DND-41 (cell line): ENCODE results near the gene DTNBP1.

Experiments used
- ATAC-seq: fragments of 200-7000 bp; cut with Tn5 transposase; 3 replicates; pipeline ENCODE4 v1.9.1; 2021; ENCODE audit warnings: low read depth; ENCODE audit not compliant: insufficient read depth
- DNase-seq: peaks from one replicate; pipeline ENCODE4 v3.0.0-alpha.2; 2020
- H2AFZ ChIP-seq: 2 replicates; pipeline ENCODE4 v1.6.0; 2012; ENCODE audit warnings: low read depth, low read length
- H3K27ac ChIP-seq: 2 replicates; pipeline ENCODE4 v1.5.1; 2012; ENCODE audit warnings: low read length, inconsistent platforms
- H3K27me3 ChIP-seq: fragments of 200-600 bp; sonication (generic); 2 replicates; pipeline ENCODE4 v1.6.0; 2012; ENCODE audit warnings: low read length, mild to moderate bottlenecking, inconsistent platforms; ENCODE audit not compliant: insufficient read depth, poor library complexity
- H3K36me3 ChIP-seq: 2 replicates; pipeline ENCODE4 v1.5.1; 2012; ENCODE audit warnings: low read length, inconsistent platforms; ENCODE audit not compliant: insufficient read depth
- H3K4me1 ChIP-seq: 2 replicates; pipeline ENCODE4 v1.5.1; 2012; ENCODE audit warnings: mild to moderate bottlenecking, low read length; ENCODE audit not compliant: insufficient read depth
- H3K4me2 ChIP-seq: 2 replicates; pipeline ENCODE4 v1.6.0; 2012; ENCODE audit warnings: mild to moderate bottlenecking, moderate library complexity, low read length, inconsistent platforms; ENCODE audit not compliant: insufficient read depth
- H3K4me3 ChIP-seq, 2 experiments: fragments of 200-600 bp in 1 of 2; shearing (Covaris generic) in 1 of 2; 2 replicates each; pipeline ENCODE4 v1.5.1; 2012 to 2016; ENCODE audit warnings: inconsistent platforms in 2 of 2, low read length in 2 of 2, mild to moderate bottlenecking in 2 of 2, low read depth in 1 of 2, moderate library complexity in 1 of 2
- H3K79me2 ChIP-seq: 2 replicates; pipeline ENCODE4 v1.6.0; 2012; ENCODE audit warnings: low read length, inconsistent platforms; ENCODE audit not compliant: insufficient read depth
- H3K9ac ChIP-seq: 2 replicates; pipeline ENCODE4 v1.6.0; 2012; ENCODE audit warnings: low read depth, mild to moderate bottlenecking, inconsistent platforms, low read length, moderate library complexity
- H3K9me3 ChIP-seq: 2 replicates; pipeline ENCODE4 v1.5.1; 2012; ENCODE audit warnings: low read length, moderate library complexity, mild to moderate bottlenecking, inconsistent platforms; ENCODE audit not compliant: insufficient read depth, severe bottlenecking
- H4K20me1 ChIP-seq: 2 replicates; pipeline ENCODE4 v1.6.0; 2012; ENCODE audit warnings: low read length; ENCODE audit not compliant: insufficient read depth
- EZH2 ChIP-seq: IDR thresholded peaks from 3 replicates; pipeline ENCODE4 v1.6.1; 2012; ENCODE audit warnings: borderline replicate concordance, low read depth, mild to moderate bottlenecking, moderate library complexity, low read length, inconsistent platforms; ENCODE audit not compliant: severe bottlenecking
- TF ChIP-seq, protein P1 (sequence below): IDR thresholded peaks from 2 replicates; pipeline ENCODE4 v1.5.1; 2012; ENCODE audit warnings: borderline replicate concordance, low read length, moderate library complexity, mild to moderate bottlenecking; ENCODE audit not compliant: poor library complexity, severe bottlenecking; ENCODE audit errors: extremely low read depth

The DTNBP1 gene

DNA sequence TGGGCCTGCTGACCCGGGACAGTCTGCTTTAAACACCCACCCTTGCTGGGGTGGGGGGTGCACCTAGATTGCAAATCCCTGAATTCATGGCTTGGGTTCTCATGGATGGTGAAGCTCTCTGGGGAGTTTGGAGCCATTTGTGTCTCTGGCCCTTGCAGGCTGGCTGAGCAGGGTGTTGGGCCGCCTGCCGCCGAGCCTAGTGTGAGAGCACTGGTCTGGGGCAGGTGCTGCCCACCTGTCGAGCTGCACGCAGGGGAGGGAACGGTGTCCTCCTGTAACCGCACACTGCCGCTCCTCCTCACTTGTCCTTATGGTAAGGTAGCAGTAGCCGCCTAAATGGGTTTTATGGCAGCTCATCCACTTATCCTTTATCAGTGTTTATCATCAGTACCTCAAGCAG lies 143.9 kb downstream of the DTNBP1 start:
- peaks cover 90% of the 10 kb centered on the region for H3K36me3 ChIP-seq
- ATAC-seq (no peak), DNase-seq (no peak)
- no peak overlapping the region for H3K27ac ChIP-seq
- no peaks in the 10 kb centered on the region for H3K27me3 ChIP-seq
- H3K9me3 ChIP-seq = no peaks in the 10 kb centered on the region
- H3K9ac ChIP-seq = no peak overlapping the region
- H3K79me2 ChIP-seq = no peaks in the 10 kb centered on the region
- H3K4me3 ChIP-seq = no peak overlapping the region
- no peaks in the 10 kb centered on the region for H3K4me1 ChIP-seq
- no peak overlapping the region for H2AFZ ChIP-seq
- no peak overlapping the region for H3K4me2 ChIP-seq
- no peak for TF ChIP-seq EZH2
- TF ChIP-seq, protein P1, sequence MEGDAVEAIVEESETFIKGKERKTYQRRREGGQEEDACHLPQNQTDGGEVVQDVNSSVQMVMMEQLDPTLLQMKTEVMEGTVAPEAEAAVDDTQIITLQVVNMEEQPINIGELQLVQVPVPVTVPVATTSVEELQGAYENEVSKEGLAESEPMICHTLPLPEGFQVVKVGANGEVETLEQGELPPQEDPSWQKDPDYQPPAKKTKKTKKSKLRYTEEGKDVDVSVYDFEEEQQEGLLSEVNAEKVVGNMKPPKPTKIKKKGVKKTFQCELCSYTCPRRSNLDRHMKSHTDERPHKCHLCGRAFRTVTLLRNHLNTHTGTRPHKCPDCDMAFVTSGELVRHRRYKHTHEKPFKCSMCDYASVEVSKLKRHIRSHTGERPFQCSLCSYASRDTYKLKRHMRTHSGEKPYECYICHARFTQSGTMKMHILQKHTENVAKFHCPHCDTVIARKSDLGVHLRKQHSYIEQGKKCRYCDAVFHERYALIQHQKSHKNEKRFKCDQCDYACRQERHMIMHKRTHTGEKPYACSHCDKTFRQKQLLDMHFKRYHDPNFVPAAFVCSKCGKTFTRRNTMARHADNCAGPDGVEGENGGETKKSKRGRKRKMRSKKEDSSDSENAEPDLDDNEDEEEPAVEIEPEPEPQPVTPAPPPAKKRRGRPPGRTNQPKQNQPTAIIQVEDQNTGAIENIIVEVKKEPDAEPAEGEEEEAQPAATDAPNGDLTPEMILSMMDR = no peak
- H4K20me1 ChIP-seq = peaks cover 11% of the 10 kb centered on the region

DNA sequence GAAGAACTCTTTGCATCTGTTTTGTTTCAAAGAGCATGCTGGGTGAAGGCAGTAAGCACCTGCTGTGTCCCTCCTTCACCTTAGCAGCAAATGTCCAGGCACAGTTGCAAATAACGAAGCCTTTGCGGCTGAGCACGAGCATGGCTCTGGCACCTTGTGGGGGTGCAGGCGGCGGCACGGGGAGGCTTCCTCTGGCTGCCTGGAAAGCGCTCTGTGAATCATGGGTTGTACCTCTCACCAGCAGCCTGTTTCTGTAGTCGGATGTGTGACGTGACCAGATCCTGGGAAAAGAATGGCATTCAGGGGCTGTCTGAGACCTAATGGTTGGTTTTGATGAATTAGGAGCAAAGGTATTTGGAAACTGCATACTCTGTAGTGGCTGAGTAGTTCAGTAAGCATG lies 144.8 kb downstream of the DTNBP1 start:
- no peak overlapping the region for H3K9ac ChIP-seq
- H3K79me2 ChIP-seq = no peaks in the 10 kb centered on the region
- H3K9me3 ChIP-seq = no peaks in the 10 kb centered on the region
- H3K4me3 ChIP-seq = no peak overlapping the region
- TF ChIP-seq EZH2 = no peak
- ATAC-seq (no peak), DNase-seq (no peak)
- no peaks in the 10 kb centered on the region for H3K4me1 ChIP-seq
- H3K36me3 ChIP-seq = peaks cover 90% of the 10 kb centered on the region
- H3K27me3 ChIP-seq = no peaks in the 10 kb centered on the region
- peaks cover 11% of the 10 kb centered on the region for H4K20me1 ChIP-seq
- no peak overlapping the region for H2AFZ ChIP-seq
- H3K4me2 ChIP-seq = no peak overlapping the region
- no peak overlapping the region for H3K27ac ChIP-seq

DNA sequence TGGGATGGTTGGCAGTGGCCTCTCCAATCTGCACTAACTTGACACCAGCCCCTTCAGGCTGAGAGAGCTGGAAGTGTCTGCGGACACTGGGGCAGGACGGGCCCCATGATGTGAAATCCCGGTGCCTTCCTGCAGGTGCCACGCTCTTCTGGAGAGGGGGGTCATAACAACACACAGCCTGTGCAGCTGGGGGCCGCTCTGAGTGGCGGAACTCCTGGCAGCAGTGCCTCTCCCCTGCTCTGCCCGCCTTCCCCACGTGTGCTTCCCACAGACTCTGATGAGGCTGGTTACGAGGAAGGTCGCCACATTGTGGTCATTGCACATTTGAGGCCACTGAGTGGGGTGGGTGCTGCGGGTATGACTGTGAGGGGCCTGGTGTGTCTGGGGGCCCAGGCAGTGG lies 145.2 kb downstream of the DTNBP1 start:
- no peak overlapping the region for H3K4me3 ChIP-seq
- no peaks in the 10 kb centered on the region for H3K27me3 ChIP-seq
- DNase-seq (no peak), ATAC-seq (0 out of 3 replicates have a peak, but pooled peaks have one; percentile 15)
- no peak for TF ChIP-seq EZH2
- TF ChIP-seq, protein P1 = no peak
- no peaks in the 10 kb centered on the region for H3K4me1 ChIP-seq
- H3K9me3 ChIP-seq = no peaks in the 10 kb centered on the region
- no peak overlapping the region for H3K9ac ChIP-seq
- H3K36me3 ChIP-seq = peaks cover 90% of the 10 kb centered on the region
- H2AFZ ChIP-seq = no peak overlapping the region
- H3K79me2 ChIP-seq = no peaks in the 10 kb centered on the region
- no peak overlapping the region for H3K4me2 ChIP-seq
- H3K27ac ChIP-seq = no peak overlapping the region
- H4K20me1 ChIP-seq = peaks cover 11% of the 10 kb centered on the region

DNA sequence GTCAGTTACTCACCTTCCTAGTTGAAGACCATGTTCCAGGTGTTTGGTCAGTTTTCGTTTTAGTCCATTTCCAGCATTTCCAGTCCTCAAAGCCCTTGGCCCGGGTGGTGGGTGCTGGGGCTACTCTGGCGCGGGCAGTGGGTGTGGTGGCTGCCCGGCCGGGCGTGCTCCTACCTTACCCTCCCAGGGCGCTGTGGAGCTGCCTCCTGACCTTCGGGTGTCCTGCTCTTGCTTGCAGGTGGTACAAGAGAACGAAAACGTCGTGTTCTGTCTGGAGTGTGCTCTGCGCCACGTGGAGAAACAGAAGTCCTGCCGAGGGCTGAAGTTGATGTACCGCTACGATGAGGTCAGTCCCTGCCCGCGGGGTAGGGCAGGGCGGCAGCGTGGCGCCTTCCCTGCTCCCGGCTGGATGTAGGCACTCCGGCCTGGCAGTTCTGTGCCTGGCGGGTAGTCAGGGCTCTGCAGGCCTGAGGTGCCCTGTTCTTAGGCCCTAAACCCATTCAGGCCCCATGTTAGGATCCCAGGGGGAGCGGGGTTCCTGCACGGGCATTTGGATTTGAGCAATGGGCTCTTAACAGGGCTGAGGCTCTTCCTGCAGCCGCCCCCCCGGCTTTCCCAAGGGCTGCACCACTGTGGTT lies 145.8 kb downstream of the DTNBP1 start:
- Histone ChIP-seq H3K9me3 (no peaks in the 10 kb centered on the region), H4K20me1 (peaks cover 7% of the 10 kb centered on the region), H3K9ac (no peak overlapping the region), H3K4me1 (no peaks in the 10 kb centered on the region), H2AFZ (no peak overlapping the region), H3K27ac (no peak overlapping the region), H3K4me3 (no peak overlapping the region), H3K36me3 (peaks cover 90% of the 10 kb centered on the region), H3K4me2 (no peak overlapping the region), H3K79me2 (no peaks in the 10 kb centered on the region), H3K27me3 (no peaks in the 10 kb centered on the region)
- ATAC-seq = no peak
- no peak for DNase-seq
- TF ChIP-seq, protein P1 = no peak
- no peak for TF ChIP-seq EZH2
